Hepatocyte (in vitro differentiated cells): Measurements from ENCODE around the gene NLGN4X. TPM values are rescaled to one million over a fixed set of nuclear protein-coding genes. Genes with fewer than 3 reads are reported as not detected.

Experiments used
- DNase-seq: peaks from one replicate; pipeline ENCODE4 v3.0.0-alpha.2; 2016; ENCODE audit warnings: low spot score
- H2AFZ ChIP-seq: fragments of 200-600 bp; sonication (generic); 2 replicates; pipeline ENCODE4 v1.6.0; 2016; ENCODE audit warnings: antibody characterized with exemption, mild to moderate bottlenecking
- H3K27ac ChIP-seq: fragments of 200-600 bp; sonication (generic); 2 replicates; pipeline ENCODE4 v1.5.1; 2016; ENCODE audit warnings: mild to moderate bottlenecking
- H3K27me3 ChIP-seq: fragments of 200-600 bp; sonication (generic); 2 replicates; pipeline ENCODE4 v1.6.1; 2016
- H3K36me3 ChIP-seq: fragments of 200-600 bp; sonication (generic); replicated peaks from 2 replicates; pipeline ENCODE4 v1.5.1; 2016; ENCODE audit warnings: low read depth; ENCODE audit not compliant: insufficient read depth
- H3K4me1 ChIP-seq: fragments of 200-600 bp; sonication (generic); 2 replicates; pipeline ENCODE4 v1.5.1; 2016; ENCODE audit warnings: mild to moderate bottlenecking, moderate library complexity; ENCODE audit not compliant: insufficient read depth
- H3K4me2 ChIP-seq: fragments of 200-600 bp; sonication (generic); 2 replicates; pipeline ENCODE4 v1.6.0; 2016
- H3K4me3 ChIP-seq: fragments of 200-600 bp; sonication (generic); 2 replicates; pipeline ENCODE4 v1.5.1; 2016; ENCODE audit warnings: mild to moderate bottlenecking
- H3K79me2 ChIP-seq: fragments of 200-600 bp; sonication (generic); 2 replicates; pipeline ENCODE4 v1.6.0; 2017; ENCODE audit warnings: mild to moderate bottlenecking
- H3K9me2 ChIP-seq: fragments of 200-600 bp; sonication (generic); replicated peaks from 2 replicates; pipeline ENCODE4 v1.6.0; 2017; ENCODE audit warnings: mild to moderate bottlenecking; ENCODE audit not compliant: insufficient read depth
- H3K9me3 ChIP-seq: fragments of 200-600 bp; sonication (generic); 2 replicates; pipeline ENCODE4 v1.5.1; 2016; ENCODE audit warnings: low read depth, mild to moderate bottlenecking
- H4K20me1 ChIP-seq: fragments of 200-600 bp; sonication (generic); 2 replicates; pipeline ENCODE4 v1.6.0; 2016; ENCODE audit warnings: mild to moderate bottlenecking; ENCODE audit not compliant: insufficient read depth, poor library complexity, severe bottlenecking
- EZH2 ChIP-seq: fragments of 200-600 bp; sonication (generic); IDR thresholded peaks from 2 replicates; pipeline ENCODE4 v1.6.1; 2016; ENCODE audit warnings: antibody characterized with exemption, mild to moderate bottlenecking, borderline replicate concordance
- EZH2phosphoT487 ChIP-seq: fragments of 200-600 bp; sonication (generic); IDR thresholded peaks from one replicate; pipeline ENCODE4 v1.6.1; 2018; ENCODE audit warnings: antibody characterized with exemption, mild to moderate bottlenecking, low read depth, moderate library complexity; ENCODE audit not compliant: unreplicated experiment, severe bottlenecking
- WGBS: methylation state at CpG from one replicate; pipeline ENCODE4 v1.1.6; 2016; ENCODE audit warnings: low lambda C conversion rate; ENCODE audit errors: missing lambda C conversion rate; 5-methylcytosine and 5-hydroxymethylcytosine counted together
- polyA plus RNA-seq: library from polyadenylated mRNA; unstranded; fragments of >200 nt; fragmentation: Nextera tagmentation; extraction: Ambion mirVana; gene quantifications from 2 replicates; pipeline ENCODE4 v1.2.1, GENCODE V29; 2016
- total RNA-seq: library from RNA; depleted of rRNA; stranded (reverse); fragments of >200 nt; gene quantifications from 2 replicates; pipeline ENCODE4 v1.2.3, GENCODE V29; 2014
- TF ChIP-seq, protein P1 (sequence below): fragments of 200-600 bp; sonication (generic); IDR thresholded peaks from 2 replicates; pipeline ENCODE4 v1.5.1; 2016; ENCODE audit warnings: antibody characterized with exemption, mild to moderate bottlenecking; ENCODE audit not compliant: poor library complexity

The NLGN4X gene
- total and polyA plus RNA-seq, 2 experiments from 2014 or later, result 2.1 to 4.5 TPM

DNA sequence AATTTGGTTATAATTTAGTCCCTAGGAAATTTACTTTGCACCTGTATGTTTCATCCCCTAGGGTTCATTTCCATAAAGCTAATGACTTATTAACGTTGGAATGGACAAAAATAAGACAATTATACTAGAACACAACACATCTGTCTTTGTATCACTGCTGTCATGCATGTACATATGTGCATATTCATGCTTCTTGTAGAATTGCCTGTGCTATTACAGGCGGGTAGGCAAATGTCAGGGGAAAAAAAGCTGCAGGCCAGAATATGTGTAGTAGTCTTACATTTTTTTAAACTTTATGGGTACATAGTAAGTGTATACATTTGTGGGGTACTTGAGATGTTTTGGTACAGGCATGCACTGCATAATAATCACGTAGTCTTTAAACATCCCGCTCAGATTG is 209.6 kb downstream of the NLGN4X start:
- H3K27ac ChIP-seq, result no peak overlapping the region
- no peaks in the 10 kb centered on the region for H4K20me1 ChIP-seq
- no peaks in the 10 kb centered on the region for H3K36me3 ChIP-seq
- 69% methylated on average over 4 of the region's 4 CpGs for WGBS
- H3K79me2 ChIP-seq, result no peaks in the 10 kb centered on the region
- no peaks in the 10 kb centered on the region for H3K27me3 ChIP-seq
- H3K4me2 ChIP-seq, result no peak overlapping the region
- no peak for DNase-seq
- H3K4me1 ChIP-seq, result no peaks in the 10 kb centered on the region
- no peak for TF ChIP-seq EZH2phosphoT487
- TF ChIP-seq, protein P1, sequence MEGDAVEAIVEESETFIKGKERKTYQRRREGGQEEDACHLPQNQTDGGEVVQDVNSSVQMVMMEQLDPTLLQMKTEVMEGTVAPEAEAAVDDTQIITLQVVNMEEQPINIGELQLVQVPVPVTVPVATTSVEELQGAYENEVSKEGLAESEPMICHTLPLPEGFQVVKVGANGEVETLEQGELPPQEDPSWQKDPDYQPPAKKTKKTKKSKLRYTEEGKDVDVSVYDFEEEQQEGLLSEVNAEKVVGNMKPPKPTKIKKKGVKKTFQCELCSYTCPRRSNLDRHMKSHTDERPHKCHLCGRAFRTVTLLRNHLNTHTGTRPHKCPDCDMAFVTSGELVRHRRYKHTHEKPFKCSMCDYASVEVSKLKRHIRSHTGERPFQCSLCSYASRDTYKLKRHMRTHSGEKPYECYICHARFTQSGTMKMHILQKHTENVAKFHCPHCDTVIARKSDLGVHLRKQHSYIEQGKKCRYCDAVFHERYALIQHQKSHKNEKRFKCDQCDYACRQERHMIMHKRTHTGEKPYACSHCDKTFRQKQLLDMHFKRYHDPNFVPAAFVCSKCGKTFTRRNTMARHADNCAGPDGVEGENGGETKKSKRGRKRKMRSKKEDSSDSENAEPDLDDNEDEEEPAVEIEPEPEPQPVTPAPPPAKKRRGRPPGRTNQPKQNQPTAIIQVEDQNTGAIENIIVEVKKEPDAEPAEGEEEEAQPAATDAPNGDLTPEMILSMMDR, result no peak
- TF ChIP-seq EZH2, result no peak
- H3K9me3 ChIP-seq, result no peaks in the 10 kb centered on the region
- H3K4me3 ChIP-seq, result no peak overlapping the region
- H3K9me2 ChIP-seq, result no peaks in the 10 kb centered on the region
- H2AFZ ChIP-seq, result no peak overlapping the region

DNA sequence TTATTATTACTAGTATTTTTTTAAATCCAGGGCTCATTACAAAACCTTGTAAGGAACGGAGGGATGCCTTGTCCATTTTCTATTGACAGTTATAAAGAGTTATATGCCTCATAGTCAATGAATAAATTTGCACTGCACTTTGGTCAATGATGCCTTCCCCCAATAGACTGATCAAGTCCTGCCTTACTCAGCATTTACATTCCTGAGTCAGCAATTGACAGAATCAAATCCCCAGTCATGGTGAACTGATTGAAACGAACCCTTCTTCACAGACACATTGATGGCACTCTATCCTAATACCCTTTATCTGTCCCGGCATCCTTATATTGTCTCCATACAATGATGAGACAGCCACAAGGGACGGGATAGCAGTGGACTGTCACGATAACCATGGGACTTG is 213.2 kb downstream of the NLGN4X start:
- TF ChIP-seq EZH2 (no peak), EZH2phosphoT487 (no peak)
- TF ChIP-seq, protein P1, result no peak
- Histone ChIP-seq H3K9me2 (no peaks in the 10 kb centered on the region), H3K27me3 (no peaks in the 10 kb centered on the region), H3K4me3 (no peak overlapping the region), H3K27ac (no peak overlapping the region), H2AFZ (no peak overlapping the region), H4K20me1 (no peaks in the 10 kb centered on the region), H3K79me2 (no peaks in the 10 kb centered on the region), H3K9me3 (no peaks in the 10 kb centered on the region), H3K4me1 (no peaks in the 10 kb centered on the region), H3K4me2 (no peak overlapping the region), H3K36me3 (no peaks in the 10 kb centered on the region)
- 65% methylated on average over 5 of the region's 5 CpGs for WGBS
- DNase-seq, result no peak

DNA sequence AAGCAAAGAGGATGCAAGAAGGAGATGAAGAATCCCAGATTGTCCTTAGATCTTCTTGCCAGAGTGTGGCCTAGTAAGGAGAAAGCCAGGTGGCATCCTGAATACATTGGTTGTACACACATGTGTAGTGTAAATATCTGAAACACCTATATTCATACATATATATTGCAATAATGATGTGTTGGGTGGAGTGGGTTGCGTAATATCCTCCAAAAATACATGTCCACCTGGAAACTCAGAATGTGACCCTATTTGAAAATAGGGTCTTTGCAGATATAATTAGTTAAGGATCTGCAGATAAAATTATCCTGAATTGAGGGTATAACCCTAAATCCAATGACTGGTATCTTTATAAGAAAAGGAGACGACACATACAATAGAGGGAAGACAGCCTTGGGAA is 216.3 kb downstream of the NLGN4X start:
- Histone ChIP-seq H3K27me3 (no peaks in the 10 kb centered on the region), H2AFZ (no peak overlapping the region), H3K79me2 (no peaks in the 10 kb centered on the region), H3K36me3 (no peaks in the 10 kb centered on the region), H3K9me3 (no peaks in the 10 kb centered on the region), H3K4me1 (no peaks in the 10 kb centered on the region), H3K27ac (no peak overlapping the region), H3K4me3 (no peak overlapping the region), H4K20me1 (no peaks in the 10 kb centered on the region), H3K4me2 (no peak overlapping the region), H3K9me2 (no peaks in the 10 kb centered on the region)
- TF ChIP-seq, protein P1, result no peak
- TF ChIP-seq EZH2 (no peak), EZH2phosphoT487 (no peak)
- 93% methylated on average over 2 of the region's 2 CpGs for WGBS
- no peak for DNase-seq

DNA sequence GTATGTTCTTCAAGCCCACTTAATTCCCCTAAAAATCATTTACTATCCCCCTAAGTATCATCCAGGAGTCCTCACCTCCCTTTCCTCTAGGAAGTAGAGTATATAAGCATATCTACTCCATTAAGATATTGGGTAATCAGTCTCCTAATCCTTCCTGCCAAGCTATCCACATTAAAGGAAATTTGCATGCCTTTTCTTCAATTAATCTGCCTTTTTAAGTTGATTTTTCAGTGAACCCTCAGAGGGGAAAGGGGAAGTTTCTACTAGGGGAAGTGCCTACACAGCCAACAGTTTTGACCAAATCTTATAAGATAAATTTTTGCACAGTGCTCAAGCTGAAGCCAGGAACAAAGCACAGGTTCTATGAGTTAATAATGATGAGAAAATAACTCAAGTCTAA is 222.8 kb downstream of the NLGN4X start:
- H2AFZ ChIP-seq, result no peak overlapping the region
- H3K27ac ChIP-seq, result no peak overlapping the region
- H3K79me2 ChIP-seq, result no peaks in the 10 kb centered on the region
- no peak overlapping the region for H3K4me2 ChIP-seq
- H3K27me3 ChIP-seq, result no peaks in the 10 kb centered on the region
- H3K36me3 ChIP-seq, result no peaks in the 10 kb centered on the region
- DNase-seq, result no peak
- H3K9me2 ChIP-seq, result no peaks in the 10 kb centered on the region
- no peak overlapping the region for H3K4me3 ChIP-seq
- no peaks in the 10 kb centered on the region for H3K9me3 ChIP-seq
- no peaks in the 10 kb centered on the region for H4K20me1 ChIP-seq
- TF ChIP-seq EZH2, result no peak
- no peak for TF ChIP-seq EZH2phosphoT487
- TF ChIP-seq, protein P1, result no peak
- H3K4me1 ChIP-seq, result no peaks in the 10 kb centered on the region
